Breast epithelium (tissue), 3 donors: Measurements from ENCODE around the gene PTPRM.

Source experiments
- CTCF ChIP-seq, 3 donors: fragments of 450-650 bp; IDR thresholded peaks; one replicate each; pipeline ENCODE4 v1.5.1; 2016 to 2017; ENCODE audit warnings: antibody characterized with exemption in 3 of 3, mild to moderate bottlenecking in 3 of 3, moderate library complexity in 3 of 3
- POLR2AphosphoS5 ChIP-seq, 3 donors: sonication (generic); formaldehyde crosslinking; IDR thresholded peaks; one replicate each; pipeline ENCODE4 v1.6.1; 2017; ENCODE audit warnings: antibody characterized with exemption in 3 of 3

- TF ChIP-seq POLR2AphosphoS5 (IDR thresholded peaks at IDR 0.05) = no peak
- TF ChIP-seq CTCF (IDR thresholded peaks at IDR 0.05) = no peak
These were observed 690.8 kb downstream of the PTPRM start for GRCh38 chr18:8257851-8258434.
